ENCODE measurements around the gene TBX4. TPM values are rescaled to one million over a fixed set of nuclear protein-coding genes. Genes with fewer than 3 reads are reported as not detected.

Gene TBX4
- total RNA-seq (2022; extraction: Qiagen RNA extraction): 0.23 to 0.36 TPM (median 0.30 TPM) in 5 replicates

DNA sequence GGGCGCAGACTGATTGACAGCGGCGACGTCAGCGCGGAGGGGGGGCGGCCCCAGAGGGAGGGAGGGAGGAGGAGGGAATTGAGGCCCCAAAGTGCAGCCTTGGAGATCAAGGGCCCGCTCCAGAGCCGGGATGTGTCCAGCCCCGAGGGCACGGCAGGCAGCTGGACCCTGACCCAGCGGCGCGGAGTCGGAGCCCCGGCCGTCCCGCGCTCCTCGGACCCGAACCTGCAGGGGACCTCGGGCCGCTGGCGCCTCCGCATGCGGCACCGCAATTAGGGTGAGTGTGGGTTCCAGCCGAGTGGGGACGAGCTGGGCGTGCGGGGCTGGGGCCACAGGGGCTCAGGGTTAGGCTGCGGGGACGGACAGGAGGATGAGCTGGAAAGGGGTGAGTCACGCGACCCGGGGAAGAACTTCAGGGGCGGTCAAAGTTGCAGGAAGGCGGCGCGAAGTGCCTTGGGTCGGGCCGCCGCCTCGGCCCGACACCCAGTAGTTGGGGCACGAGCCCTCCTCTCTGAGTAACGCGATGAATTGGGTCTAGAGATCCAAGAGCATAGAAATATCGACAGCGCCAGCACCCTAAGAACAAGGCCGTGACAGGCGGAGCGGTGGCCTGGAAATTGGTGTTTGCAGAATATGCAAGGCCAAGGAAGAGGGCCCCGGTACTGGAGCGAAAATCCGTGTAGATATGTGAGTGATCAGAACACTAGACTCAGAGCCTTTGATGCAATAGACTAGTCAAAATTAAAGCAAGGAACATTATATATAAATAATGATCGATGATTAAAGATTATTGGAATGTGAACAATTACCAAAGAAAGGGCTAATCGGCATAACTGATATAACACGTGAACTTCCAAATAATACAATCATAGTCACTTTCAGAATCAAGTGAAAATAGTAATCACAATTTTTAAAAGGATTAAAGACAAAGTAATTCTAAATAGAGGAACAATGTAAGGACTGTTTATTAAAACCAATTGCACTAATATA lies at the start of gene TBX4:
Gene TBX4, plus strand, starts transcription at position 122 of the 990 bp plus-strand sequence. CDS start 4,069 bp downstream, outside the sequence.

Other genes with a start within 250 kb of the TBX4 start
- gene TBX2, start 52.6 kb upstream of the TBX4 start, total RNA-seq (2022; extraction: Qiagen RNA extraction): 3.7 to 6.9 TPM (median 6.5 TPM) in 5 replicates
- not detected in 5 replicates for gene NACA2, start 138.8 kb downstream of the TBX4 start, total RNA-seq (2022; extraction: Qiagen RNA extraction)